NCI-H748 treated with DMSO at 0.1 percent for 48 hours (cell line): ENCODE data around the gene ARHGEF1.
A peak's percentile ranks its signal among the peaks of the same experiment; 100 is the strongest.

Source experiments
- DNase-seq: peaks from one replicate; lab custom pipeline; 2025; lab: John Stamatoyannopoulos, UW

Gene ARHGEF1

DNA sequence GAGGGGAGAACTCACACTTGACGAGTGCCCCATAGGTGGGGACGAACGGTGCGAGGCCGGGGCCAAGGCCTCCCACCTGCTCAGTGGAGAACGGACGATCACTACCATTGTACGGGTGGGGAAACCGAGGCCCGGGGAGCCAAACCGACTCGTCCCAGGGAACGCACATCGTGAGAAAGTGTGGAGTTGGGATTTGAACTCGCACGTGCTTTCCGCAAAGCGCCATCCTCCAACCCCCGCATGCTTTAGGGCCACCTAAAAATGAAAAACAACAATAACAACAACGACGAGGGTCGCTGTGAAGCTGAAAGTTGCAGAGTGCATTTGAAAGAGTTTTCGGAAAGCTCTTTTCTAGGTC lies 458 bp downstream of the ARHGEF1 start:
- DNase-seq: no peak

DNA sequence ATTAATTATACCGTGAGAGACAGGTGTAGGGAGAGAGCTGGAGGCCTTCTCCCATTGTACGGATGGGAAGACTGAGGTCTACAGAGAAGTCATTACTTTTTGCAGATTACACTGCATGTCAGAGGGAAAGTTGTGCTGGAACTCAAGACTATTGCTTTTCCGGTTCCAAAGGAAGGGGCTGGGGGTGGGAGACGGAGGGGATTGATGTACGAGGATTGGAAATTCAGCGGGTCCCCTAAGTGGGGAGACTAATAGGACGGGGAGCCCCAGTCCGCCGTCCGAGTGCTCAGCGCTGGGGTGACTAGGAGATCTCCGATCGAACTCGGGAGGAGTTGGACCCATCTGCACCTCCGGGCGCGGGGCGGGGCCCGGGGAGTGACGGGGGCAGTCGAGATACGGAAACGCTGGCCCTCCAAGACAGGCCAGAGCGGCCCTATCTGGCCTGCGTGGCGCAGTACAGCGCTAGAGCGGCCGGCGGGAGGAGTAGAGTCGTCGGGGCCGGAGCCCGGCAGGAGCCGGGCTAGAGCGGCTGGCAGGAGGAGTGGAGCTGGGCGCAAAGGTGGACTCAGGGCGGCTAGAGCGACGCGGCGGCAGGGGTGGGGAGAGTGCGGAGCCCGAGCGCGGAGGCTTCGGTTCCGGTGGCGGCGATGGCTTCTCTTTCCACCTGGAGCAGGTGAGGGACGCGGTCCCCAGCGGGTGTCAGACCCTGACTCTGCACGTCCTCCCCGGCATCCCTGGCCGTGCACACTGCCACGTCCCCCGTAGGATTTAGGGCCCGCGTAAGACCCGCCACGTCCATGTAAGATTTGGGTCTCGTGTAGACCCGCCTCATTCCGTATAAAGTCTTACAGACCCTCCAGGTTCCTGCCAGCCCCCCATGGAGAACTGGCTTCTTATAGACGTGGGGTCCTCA lies 1.1 kb downstream of the ARHGEF1 start:
- peak; percentile 97 for DNase-seq

DNA sequence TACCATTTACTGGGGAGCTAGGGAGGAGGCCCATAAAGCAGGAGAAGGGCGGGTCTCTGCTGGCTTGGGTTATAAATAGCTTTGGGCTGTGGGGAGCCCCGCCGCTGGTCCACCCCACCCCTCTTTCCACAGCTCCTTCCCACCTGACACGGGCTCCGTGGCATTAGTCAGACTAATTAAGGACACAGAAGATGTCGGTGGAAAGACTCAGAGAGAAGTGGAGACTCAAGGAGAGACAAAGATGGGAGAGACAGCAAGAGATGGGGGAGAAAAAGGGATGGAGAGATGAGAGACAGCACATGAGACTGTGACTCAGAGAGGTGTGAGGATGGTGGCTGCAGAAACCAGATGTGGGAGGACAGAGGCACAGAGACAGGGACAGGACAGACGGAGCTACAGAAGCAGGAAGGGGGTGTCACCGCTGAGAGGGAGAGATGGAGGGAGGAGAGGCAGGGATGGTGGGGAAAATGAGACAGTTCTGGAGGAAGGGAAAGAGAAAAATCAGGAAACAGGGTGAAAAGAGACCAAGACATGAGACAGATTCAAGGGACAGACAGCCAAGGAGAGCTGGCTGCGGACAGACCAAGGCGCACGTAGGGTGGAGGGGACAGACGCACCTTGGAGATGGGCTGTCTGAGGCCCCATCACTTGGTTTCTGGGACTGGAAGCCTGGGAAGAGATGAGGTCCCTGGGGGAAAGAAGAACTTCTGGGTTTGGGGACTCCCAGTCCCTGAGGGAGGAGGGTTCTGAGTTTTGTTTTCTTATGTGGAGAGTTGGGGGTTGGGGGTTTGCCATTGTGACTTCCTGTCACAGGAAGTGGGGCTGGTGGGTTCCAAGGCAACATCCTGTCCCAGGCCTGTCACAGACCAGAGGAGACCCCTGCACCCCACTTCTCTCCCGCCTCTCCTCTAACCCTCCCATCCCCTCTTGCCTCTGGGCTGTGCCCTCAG lies 4.1 kb downstream of the ARHGEF1 start:
- DNase-seq: no peak

DNA sequence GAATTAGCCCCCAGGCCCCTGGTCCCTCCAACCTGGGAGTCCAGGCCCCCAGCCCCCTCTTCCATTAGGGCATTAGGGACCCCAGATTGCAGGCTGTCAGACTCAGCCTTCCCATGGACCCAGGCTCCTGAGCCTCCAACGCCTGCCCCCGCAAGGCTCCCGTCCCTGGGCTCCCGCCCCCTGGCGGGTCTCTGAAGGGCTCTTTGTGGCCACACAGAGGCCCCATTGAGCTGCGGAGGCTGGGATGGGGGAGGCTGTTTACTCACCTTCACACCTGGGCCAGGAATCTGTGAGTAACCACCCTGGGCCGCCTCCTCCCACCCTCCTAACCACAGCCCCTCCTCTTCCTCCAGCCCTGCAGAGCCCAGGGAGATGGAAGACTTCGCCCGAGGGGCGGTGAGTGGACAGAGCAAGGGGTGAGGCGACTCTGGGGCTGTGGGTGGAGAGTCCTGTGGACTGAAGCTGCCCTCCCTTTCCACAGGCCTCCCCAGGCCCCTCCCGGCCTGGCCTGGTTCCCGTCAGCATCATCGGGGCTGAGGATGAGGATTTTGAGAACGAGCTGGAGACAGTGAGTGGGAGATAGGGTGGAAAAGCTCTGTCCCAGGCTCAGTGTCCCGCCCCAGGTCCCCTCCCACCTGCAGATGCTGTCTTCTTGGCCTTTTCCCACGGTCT lies 4.9 kb downstream of the ARHGEF1 start:
- DNase-seq: no peak

DNA sequence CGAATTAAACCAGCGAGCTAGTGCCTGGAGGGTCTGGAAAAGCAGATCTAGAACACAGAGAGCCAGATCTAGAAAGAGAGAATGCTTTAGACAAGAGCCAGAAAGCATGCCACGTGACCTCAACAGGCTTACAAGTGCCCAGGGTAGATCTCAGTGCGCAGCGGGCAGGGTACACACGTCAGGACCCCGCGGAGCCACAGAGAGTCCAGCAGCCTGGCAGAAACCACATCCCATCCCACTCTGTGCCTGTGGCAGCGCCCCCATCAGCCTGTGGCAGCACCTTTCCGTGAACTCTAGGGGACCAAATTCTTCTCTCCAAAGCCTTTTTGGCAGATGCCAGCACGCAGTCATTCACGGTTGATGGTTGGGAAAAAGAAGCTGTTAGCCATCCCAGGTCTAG lies 5.9 kb downstream of the ARHGEF1 start:
- no peak for DNase-seq

DNA sequence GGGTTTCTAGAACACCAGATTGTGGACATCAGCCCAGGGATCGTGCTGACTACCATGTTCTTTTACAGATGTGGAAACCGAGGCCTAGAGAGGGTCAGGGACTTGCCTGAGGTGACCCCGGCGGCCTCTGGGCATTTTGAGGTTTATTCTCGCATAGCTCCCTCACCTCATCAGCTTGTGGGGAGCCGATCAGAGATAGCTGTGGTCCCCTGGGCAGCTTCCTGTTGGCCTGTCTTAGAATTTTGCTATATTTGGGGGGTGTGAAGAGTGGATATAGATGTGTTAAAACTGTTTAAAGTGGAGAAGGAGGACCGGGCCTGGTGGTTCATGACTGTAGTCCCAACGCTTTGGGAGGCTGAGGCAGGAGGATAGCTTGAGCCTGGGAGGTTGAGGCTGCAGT lies 6.9 kb downstream of the ARHGEF1 start:
- no peak for DNase-seq

DNA sequence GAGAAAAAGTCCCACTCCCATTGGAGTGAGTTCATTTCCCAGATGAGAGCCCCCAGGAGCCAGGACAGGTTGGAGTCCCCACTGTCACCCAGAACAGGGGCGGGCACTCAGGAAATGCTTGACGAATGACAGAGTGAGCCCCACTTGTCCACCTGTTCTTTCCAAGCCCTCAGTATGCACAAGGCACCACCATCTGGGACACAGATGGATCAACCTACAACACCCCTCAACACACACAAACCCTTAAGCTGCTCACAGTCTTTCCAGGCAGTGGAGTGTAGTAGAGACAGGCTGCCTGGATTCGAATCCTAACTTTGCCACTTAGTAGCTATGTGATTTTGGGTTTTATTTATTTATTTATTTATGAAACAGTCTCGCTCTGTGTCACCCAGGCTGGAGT lies 8.0 kb downstream of the ARHGEF1 start:
- DNase-seq: no peak

DNA sequence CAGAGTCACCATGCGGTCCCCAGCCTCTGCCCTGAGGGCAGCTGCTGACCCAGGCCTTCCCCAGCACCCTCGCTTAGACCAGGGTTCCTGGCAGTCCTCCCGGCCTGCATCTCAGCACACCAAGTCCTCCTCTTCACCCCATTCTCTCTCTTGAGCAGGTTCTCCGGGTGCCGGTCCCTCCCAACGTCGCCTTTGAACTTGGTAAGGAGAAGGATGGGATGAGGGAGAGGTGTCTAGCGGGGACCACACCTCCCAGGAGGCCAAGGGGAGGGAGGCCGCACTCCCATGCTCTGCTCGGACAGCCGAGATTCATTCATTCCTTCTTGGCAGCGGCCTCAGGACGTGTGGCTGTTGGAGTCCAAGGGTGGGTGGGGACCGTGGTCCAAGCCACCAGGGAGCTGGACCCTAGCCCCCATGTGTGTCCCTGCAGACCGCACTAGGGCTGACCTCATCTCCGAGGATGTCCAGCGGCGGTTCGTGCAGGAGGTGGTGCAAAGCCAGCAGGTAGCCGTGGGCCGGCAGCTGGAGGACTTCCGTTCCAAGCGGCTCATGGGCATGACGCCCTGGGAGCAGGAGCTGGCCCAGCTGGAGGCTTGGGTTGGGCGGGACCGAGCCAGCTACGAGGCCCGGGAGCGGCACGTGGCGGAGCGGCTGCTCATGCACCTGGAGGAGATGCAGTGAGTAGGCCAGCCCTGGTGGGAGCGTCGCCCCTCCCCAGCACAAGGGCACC lies 9.4 kb downstream of the ARHGEF1 start:
- no peak for DNase-seq

DNA sequence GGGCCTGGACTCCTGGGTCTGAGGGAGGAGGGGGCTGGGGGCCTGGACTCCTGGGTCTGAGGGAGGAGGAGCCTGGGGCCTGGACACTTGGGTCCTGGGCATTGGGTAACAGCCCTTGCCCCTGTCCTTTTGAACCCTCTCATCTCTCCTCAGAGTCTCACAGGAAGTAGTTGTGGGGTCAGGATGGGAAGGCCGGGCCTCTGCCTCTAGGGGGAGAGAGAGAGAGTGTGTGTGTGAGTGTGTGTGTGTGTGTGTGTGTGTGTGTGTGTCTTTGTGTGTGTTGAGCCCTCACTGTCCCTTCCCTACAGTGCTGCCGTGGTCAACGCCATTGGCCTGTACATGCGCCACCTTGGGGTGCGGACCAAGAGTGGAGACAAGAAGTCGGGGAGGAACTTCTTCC lies 10.9 kb downstream of the ARHGEF1 start:
- no peak for DNase-seq

DNA sequence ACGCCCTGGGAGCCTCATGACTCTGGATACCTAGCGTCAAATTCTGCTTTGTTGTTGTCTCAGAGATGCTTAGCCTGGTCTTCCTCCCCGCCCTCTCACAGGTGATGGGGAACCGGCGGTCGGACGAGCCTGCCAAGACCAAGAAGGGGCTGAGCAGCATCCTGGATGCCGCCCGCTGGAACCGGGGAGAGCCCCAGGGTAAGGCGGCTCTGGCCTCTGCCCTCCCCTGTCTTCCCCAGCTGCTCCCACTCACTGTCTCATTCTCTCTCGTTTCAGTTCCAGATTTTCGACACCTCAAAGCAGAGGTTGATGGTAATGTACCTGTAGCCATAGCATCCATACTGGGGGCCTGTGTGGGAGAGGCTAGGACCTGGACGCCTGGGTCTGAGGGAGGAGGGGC lies 11.4 kb downstream of the ARHGEF1 start:
- DNase-seq: no peak

DNA sequence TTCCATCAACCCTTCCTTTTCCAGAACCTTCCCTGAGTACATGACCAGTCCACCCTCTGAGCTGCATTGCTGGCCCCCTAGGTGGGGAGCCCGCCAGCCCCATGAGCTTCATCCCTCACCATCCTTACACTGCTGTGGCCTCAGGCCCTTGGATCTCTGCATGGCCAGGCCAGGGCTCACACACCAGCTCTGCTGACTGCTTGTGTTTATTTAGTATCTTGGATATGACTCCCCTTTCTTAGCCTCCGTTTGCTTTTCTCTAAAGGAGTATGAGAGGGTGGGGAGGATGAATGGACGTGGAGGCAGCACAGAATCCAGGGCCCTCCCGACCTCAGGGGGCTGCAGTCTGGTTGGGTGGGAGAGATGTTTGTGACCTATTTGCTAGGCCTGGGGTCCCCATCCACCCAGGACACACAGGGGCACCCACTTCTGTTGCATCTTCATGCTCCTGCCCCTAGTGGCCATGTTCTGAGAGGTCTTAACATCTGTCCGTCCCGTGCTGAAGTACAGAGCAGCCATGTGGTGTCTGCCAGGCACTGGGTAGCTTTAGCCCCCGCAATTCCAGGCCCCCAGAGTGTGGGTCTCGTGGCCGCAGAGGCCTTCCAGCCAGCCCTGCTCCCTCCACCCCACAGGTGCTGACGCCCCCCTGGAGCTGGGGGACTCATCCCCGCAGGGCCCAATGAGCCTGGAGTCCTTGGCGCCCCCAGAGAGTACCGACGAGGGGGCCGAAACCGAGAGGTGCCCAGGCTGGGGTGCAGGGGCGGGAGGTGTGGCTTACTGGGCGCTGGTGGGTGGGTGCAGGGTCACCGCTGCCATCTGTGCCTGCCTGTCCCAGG lies 13.0 kb downstream of the ARHGEF1 start:
- no peak for DNase-seq

DNA sequence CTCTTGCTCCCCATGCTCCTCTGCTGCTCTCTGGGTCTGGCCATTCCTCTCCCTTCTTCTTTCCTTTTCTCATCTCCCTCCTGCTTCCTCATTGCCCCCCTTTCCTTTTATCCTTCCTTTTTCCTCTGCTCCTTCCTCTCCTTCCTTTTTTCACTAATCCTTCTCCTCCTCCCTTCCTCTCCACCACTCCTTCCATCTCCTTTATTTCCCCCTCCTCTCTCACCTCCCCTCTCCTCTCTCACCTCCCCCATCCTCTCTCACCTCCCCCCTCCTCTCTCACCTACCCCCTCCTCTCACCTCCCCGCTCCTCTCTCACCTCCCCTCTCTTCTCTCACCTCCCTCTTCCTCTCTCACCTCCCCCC lies 13.6 kb downstream of the ARHGEF1 start:
- DNase-seq: no peak

DNA sequence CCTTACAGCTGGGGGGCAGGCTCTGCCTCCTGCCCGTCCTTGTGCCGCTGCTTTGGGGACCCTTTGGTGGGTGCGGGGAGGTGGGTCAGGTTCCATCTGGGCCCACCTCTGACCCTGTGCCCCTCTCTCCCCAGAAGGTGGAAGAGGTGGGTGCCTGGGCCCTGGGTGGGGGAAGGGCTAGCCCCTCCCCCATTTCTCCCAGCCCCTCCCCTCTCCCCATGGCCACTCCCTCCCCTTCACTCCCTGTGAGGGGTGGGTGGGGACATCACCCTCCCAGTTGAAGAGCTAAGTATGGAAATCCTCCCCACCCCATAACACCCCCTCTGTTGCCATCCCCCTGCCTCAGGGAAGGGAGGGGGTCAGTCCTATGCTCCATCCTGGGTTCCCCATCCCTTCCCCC lies 14.2 kb downstream of the ARHGEF1 start:
- DNase-seq: no peak

DNA sequence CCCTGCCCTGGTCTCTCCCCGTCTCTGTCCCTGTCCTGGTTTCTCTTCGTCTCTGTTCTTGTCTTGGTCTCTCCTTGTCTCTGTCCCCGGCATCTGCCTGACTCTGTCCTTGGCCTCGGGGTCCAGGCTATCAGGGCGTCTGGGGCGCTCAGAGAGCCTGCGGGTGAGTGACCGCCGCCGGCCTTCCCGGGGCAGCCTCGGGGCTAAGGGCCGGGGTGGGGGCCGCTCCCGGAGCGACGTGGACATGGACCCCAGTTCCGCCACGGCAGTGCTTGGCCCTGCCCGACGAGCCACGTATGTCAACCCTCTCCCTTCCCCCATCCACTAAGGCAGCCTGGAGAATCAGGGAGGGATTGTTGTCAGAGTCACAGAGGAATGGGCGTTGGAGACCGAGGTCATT lies 14.8 kb downstream of the ARHGEF1 start:
- no peak for DNase-seq

DNA sequence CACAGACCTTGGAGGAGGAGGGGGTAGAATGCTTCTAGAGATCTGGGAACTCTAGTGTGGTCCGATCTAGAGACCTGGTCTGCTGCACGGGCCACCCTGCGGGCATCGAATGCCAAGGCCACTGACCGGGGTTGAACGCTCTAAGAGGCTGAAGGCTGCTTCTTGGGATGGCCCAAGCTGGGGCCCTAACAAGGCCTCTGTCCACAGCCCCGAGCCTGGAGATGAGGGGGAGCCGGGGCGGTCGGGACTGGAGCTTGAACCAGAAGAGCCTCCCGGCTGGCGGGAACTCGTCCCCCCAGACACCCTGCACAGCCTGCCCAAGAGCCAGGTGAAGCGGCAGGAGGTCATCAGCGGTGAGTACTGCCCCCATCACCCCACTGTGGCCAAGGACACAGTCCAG lies 15.3 kb downstream of the ARHGEF1 start:
- no peak for DNase-seq

DNA sequence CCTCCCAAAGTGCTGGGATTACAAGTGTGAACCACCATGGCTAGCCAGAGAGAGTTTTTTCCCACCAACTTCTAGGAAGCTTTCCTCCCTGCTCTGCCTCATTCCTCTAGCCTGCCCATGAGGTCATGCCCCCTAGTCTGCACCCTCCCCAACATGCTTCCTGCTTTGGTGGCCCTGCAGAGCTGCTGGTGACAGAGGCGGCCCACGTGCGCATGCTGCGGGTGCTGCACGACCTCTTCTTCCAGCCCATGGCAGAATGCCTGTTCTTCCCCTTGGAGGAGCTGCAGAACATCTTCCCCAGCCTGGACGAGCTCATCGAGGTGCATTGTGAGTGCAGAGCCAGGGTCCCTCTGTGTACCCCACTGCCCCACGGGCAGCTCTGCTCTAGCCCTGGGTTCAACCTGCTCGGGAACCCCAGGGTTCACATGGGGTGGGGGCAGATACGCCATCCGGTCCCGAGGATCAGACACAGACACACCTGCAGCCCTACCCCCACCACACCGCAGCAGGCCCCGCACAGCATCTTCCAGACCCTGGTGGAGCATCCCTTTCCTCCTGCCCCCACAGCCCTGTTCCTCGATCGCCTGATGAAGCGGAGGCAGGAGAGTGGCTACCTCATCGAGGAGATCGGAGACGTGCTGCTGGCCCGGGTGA lies 18.9 kb downstream of the ARHGEF1 start:
- DNase-seq: no peak

DNA sequence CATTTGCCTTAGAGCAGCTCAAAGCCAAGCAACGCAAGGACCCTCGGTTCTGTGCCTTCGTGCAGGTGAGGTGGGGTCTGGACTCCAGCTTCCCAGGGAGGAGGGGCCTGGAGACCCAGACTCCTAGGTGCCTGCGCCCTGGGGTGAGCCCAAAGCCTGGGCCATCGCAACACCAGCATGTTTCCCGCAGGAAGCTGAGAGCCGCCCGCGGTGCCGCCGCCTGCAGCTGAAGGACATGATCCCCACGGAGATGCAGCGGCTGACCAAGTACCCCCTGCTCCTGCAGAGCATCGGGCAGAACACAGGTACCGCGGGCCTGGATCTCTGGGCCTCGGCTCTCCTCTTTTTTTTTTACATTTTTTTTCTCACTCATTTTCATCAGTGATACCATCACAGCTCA lies 19.6 kb downstream of the ARHGEF1 start:
- no peak for DNase-seq

DNA sequence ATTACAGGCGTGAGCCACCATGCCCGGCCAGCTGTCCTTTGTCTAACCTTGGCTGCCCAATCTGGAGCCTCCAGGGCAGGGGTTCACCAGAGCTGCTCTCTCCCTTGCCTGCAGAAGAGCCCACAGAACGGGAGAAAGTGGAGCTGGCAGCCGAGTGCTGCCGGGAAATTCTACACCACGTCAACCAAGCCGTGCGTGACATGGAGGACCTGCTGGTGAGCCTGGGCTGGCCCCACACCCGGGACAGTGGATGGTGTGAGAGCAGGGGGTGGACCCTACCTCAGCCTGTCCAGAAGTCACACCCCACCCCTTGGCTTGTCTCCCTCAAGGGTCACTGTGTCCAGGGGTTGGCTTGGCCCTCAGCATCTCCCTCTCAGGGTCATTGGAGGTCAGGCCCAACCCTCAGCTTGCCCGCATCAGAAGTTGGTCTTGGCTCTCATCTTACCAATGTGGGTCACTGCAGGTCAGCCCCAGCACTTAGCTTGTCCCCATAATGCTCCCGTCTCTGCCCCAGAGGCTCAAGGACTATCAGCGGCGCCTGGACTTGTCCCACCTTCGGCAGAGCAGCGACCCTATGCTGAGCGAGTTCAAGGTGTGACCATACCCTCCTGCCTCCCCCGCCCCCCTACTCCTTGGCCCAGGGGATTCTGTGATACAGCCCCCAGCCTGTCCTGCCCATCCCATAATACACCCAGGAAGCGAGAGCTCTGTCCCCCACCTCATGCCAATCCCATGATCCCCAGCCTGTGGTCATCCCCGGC lies 20.4 kb downstream of the ARHGEF1 start:
- DNase-seq: no peak

DNA sequence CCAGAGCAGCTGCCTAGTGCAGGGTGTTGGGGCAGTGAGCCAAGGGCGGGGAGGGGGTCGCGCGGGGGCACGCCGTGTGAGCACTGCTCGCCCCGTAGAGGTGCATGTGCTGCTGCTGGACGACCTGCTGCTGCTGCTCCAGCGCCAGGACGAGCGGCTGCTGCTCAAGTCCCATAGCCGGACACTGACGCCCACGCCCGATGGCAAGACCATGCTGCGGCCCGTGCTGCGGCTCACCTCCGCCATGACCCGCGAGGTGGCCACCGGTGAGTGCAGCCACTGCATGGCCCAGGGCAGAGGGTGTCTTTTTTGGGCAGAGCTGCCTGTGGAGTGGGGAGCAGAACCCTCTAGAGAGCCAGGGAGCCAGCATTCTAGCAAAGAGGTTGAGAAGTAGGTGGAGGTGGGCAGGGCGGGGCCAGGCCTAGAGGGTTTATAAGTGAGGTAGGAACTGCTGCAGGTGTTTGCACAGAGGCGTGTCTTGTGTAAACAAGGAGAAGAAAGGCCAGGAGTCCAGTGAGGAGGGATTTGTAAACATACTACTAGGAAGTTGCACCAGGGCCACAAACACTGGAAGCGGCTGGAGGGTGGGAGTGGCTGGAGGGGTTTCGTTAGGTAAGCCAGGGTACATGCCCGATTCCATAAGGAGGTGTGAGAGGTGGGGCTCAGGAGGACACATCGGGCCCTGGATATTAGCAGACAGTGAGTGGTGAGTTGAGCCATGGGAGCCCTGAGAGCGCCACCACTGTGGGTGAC lies 21.3 kb downstream of the ARHGEF1 start:
- DNase-seq: peak; percentile 100
